ENCODE measurements around the gene SARM1.
"Not testable (repeated sequence)": the region's sequence is repeated elsewhere in the genome, so short reads cannot be mapped to it uniquely, and the experiment has no call there.

SARM1 gene

GRCh38 chr17:28426081-28426519, 54.6 kb downstream of the SARM1 start:
- DNase-seq (ENCODE audit: low spot score) = no peak

GRCh38 chr17:28427371-28427770, 55.9 kb downstream of the SARM1 start:
- DNase-seq (ENCODE audit: low spot score) = no peak

DNA sequence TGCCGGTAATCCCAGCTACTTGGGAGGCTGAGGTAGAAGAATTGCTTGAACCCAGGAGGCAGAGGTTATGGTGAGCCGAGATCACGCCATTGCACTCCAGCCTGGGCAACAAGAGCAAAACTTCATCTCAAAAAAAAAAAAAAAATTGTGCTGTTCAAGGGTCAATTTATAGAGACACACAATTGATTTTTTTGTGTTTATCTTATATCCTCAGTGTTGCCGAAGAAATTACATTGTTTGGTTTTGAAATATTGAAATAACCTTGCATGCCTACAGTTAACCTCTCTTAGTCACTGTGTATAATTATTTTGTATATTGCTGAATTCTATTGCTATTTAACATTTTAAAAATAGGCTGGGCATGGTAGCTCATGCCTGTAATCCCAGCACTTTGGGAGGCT, 56.5 kb downstream of the SARM1 start:
- DNase-seq (ENCODE audit: low spot score) = not testable (repeated sequence)

- no peak for DNase-seq (ENCODE audit: low spot score)
Measured at GRCh38 chr17:28433721-28434120, 62.2 kb downstream of the SARM1 start.

- DNase-seq (ENCODE audit: low spot score) = not testable (repeated sequence)
Measured at GRCh38 chr17:28434326-28434725, 62.8 kb downstream of the SARM1 start.

GRCh38 chr17:28443901-28444638, 72.6 kb downstream of the SARM1 start:
- no peak for DNase-seq (ENCODE audit: low spot score)

DNA sequence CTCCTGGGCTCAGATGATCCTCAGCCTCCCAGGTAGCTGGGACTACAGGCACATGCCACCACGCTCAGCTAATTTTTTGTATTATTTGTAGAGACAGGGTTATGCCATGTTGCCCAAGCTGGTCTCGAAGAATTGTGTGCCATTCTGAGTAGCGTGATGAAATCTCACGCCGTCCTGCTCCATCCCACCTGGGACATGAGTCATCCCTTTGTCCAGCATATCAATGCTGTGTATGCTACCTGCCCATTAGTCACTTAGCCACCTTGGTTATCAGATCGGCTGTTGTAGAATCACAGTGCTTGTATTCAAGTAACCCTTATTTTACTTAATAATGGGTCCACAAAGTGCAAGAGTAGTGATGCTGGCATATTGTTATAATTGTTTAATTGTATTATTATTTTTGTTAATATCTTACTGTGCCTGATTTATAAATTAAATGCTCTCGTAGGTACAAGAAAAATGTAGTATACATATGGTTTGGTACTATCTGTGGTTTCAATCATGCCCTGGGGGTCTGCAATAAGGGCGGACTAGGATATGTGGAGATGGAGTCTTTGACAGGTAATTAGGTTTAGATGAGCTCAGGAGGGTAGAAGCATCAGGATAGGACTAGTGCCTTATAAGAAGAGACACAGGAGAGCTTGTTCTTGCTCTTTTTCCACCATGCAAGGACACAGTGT, 75.4 kb downstream of the SARM1 start:
- no peak for DNase-seq (ENCODE audit: low spot score)

DNA sequence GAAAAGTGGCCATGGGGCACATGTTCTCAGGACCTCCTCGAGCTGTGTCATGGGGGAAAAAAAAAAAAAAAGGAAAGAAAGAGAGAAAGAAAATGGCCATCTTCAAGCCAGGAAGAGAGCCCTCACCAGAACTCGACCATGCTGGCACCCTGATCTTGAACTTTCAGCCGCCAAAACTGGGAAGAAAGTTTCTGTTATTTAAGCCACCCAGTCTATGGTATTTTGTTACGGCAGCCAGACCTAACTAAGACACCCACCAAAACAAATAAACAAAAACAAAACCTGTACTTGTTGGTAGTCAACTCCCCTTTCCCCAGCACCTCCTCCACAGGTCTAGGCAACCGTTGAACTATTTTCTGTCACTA, 75.9 kb downstream of the SARM1 start:
- no peak for DNase-seq (ENCODE audit: low spot score)

DNA sequence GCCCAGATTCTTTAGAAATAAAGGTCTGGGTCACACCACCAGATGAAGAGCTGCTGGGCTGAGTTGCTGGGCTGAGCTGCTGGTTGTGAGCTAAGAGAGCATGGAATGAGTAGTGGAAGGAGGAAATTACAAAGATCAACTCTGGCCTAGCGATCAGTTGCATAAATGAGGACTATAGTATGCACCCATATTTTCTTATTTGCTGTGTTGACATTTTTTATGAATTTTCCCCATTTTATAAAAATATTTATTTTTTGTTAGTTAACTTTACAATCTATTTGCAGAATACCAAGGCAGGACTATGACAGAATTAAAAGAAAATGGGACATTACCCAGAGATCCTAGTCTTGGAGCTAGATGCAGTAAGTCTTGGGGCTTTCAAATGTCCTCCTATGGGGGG, 78.4 kb downstream of the SARM1 start:
- DNase-seq (ENCODE audit: low spot score) = no peak
